ENCODE results near the gene DLEC1. TPM values are rescaled to one million over a fixed set of nuclear protein-coding genes. Genes with fewer than 3 reads are reported as not detected.

The DLEC1 gene
- polyA plus RNA-seq, 1 experiment: 0.06 TPM

DNA sequence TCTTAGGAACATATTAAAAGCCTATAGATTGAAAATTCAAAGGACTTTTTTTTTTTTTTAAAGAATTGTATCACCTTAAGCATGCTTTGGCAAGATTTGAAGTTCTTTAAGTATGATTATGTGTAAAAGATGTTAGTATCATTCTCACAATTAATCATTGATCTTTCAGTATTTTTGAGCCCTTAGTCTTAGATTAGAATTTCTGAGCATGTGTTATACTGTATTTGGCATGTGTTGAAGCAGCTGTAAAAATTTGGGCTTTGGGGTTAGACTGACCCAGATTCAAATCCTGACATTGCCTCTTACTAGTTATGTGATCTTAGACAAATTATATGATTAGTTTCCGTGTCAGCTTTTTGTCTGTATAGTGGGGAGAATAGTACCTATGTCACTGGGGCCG lies 132.6 kb downstream of the DLEC1 start:
- no peak for DNase-seq (ENCODE audit: low read depth)
- H3K4me3 ChIP-seq (ENCODE audit: low read depth, low read length): no peak overlapping the region
- TF ChIP-seq, protein P1, sequence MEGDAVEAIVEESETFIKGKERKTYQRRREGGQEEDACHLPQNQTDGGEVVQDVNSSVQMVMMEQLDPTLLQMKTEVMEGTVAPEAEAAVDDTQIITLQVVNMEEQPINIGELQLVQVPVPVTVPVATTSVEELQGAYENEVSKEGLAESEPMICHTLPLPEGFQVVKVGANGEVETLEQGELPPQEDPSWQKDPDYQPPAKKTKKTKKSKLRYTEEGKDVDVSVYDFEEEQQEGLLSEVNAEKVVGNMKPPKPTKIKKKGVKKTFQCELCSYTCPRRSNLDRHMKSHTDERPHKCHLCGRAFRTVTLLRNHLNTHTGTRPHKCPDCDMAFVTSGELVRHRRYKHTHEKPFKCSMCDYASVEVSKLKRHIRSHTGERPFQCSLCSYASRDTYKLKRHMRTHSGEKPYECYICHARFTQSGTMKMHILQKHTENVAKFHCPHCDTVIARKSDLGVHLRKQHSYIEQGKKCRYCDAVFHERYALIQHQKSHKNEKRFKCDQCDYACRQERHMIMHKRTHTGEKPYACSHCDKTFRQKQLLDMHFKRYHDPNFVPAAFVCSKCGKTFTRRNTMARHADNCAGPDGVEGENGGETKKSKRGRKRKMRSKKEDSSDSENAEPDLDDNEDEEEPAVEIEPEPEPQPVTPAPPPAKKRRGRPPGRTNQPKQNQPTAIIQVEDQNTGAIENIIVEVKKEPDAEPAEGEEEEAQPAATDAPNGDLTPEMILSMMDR (IDR thresholded peaks at IDR 0.05; ENCODE audit: insufficient read depth, low read depth, low read length): no peak
- ChIA-PET CTCF (interaction anchor here (1.3 kb wide), 1 partner anchor 14 kb away, joined by 3 read pairs; no protein-coding TSS in a partner anchor), POLR2A (no interaction called here)
- no peaks in the 10 kb centered on the region for H3K27me3 ChIP-seq (ENCODE audit: control insufficient read depth, insufficient read depth, low read length)
- no peaks in the 10 kb centered on the region for H3K36me3 ChIP-seq (ENCODE audit: control insufficient read depth, insufficient read depth, low read length)

Small RNAs within 50 kb of the gene (small RNA-seq; reads per million reads assigned to genes)
- gene RF00019 (ENCODE audit: insufficient read length, low read depth, low replicate concordance): not detected

Other genes starting within 250 kb of the DLEC1 start
- gene CTDSPL, start 177.3 kb upstream of the DLEC1 start, polyA plus RNA-seq (2011; rRNA removed): 43.0 and 45.2 TPM in 2 replicates
- 4.9 and 8.8 TPM in 2 replicates for gene VILL, start 48.4 kb upstream of the DLEC1 start, polyA plus RNA-seq (2011; rRNA removed)
- 7.6 and 12.3 TPM in 2 replicates for gene PLCD1, start 9.6 kb upstream of the DLEC1 start, polyA plus RNA-seq (2011; rRNA removed)
- gene ACAA1, start 97.9 kb downstream of the DLEC1 start, polyA plus RNA-seq (2011; rRNA removed): 54.7 and 81.8 TPM in 2 replicates
- 28.4 and 45.6 TPM in 2 replicates for gene MYD88, start 99.5 kb downstream of the DLEC1 start, polyA plus RNA-seq (2011; rRNA removed)
- 27.6 and 43.6 TPM in 2 replicates for gene OXSR1, start 126.3 kb downstream of the DLEC1 start, polyA plus RNA-seq (2011; rRNA removed)
- 0.13 and 0.15 TPM in 2 replicates for gene SLC22A13, start 226.6 kb downstream of the DLEC1 start, polyA plus RNA-seq (2011; rRNA removed)
- 0.15 and 0.33 TPM in 2 replicates for gene SLC22A14, start 243.1 kb downstream of the DLEC1 start, polyA plus RNA-seq (2011; rRNA removed)

All from BJ (cell line).